H9 (cell line): ENCODE data around the gene BAAT. TPM values are rescaled to one million over a fixed set of nuclear protein-coding genes. Genes with fewer than 3 reads are reported as not detected.
"Not testable (repeated sequence)": the region's sequence is repeated elsewhere in the genome, so short reads cannot be mapped to it uniquely, and the experiment has no call there.

Experiments
- DNase-seq: peaks from one replicate; pipeline ENCODE4 v3.0.0-alpha.2; 2017
- H2AFZ ChIP-seq: one replicate; pipeline ENCODE4 v1.6.1; 2013; ENCODE audit warnings: mild to moderate bottlenecking, low read length, control low read depth, moderate library complexity
- H2AK5ac ChIP-seq: 2 replicates; pipeline ENCODE4 v1.6.1; 2013; ENCODE audit warnings: low read length, control low read depth, mixed read lengths; ENCODE audit not compliant: insufficient read length
- H2BK120ac ChIP-seq: one replicate; pipeline ENCODE4 v1.6.1; 2013; ENCODE audit warnings: low read depth, mild to moderate bottlenecking, low read length, control low read depth, inconsistent platforms; ENCODE audit not compliant: poor library complexity, severe bottlenecking
- H2BK12ac ChIP-seq: 2 replicates; pipeline ENCODE4 v1.6.1; 2013; ENCODE audit warnings: low read length, control low read depth, mixed read lengths, low read depth; ENCODE audit not compliant: insufficient read length
- H2BK15ac ChIP-seq: 2 replicates; pipeline ENCODE4 v1.6.1; 2013; ENCODE audit warnings: low read depth, low read length, control low read depth
- H2BK20ac ChIP-seq: one replicate; pipeline ENCODE4 v1.6.1; 2013; ENCODE audit warnings: low read depth, mild to moderate bottlenecking, low read length, control low read depth, inconsistent platforms; ENCODE audit not compliant: poor library complexity, severe bottlenecking
- H2BK5ac ChIP-seq: 2 replicates; pipeline ENCODE4 v1.6.1; 2013; ENCODE audit warnings: low read length, control low read depth, mixed read lengths; ENCODE audit not compliant: insufficient read length
- H3K14ac ChIP-seq: 2 replicates; pipeline ENCODE4 v1.6.1; 2013; ENCODE audit warnings: low read length, control low read depth; ENCODE audit not compliant: insufficient read depth
- H3K18ac ChIP-seq: 2 replicates; pipeline ENCODE4 v1.6.1; 2013; ENCODE audit warnings: low read depth, mild to moderate bottlenecking, mixed read lengths, low read length, control low read depth; ENCODE audit not compliant: insufficient read length
- H3K23ac ChIP-seq: 2 replicates; pipeline ENCODE4 v1.6.1; 2013; ENCODE audit warnings: low read length, control low read depth, mixed read lengths, low read depth; ENCODE audit not compliant: insufficient read length
- H3K23me2 ChIP-seq: 2 replicates; pipeline ENCODE4 v1.6.1; 2013; ENCODE audit warnings: low read depth, mild to moderate bottlenecking, mixed read lengths, low read length, control low read depth; ENCODE audit not compliant: insufficient read length, poor library complexity, severe bottlenecking
- H3K27ac ChIP-seq: 2 replicates; pipeline ENCODE4 v1.5.1; 2013; ENCODE audit warnings: low read length, control low read depth, mixed read lengths, low read depth; ENCODE audit not compliant: insufficient read length
- H3K27me3 ChIP-seq: 2 replicates; pipeline ENCODE4 v1.6.1; 2013; ENCODE audit warnings: low read length, control low read depth, inconsistent platforms; ENCODE audit not compliant: insufficient read depth
- H3K4ac ChIP-seq: 2 replicates; pipeline ENCODE4 v1.6.1; 2013; ENCODE audit warnings: low read depth, mild to moderate bottlenecking, control low read depth, inconsistent platforms, low read length, moderate library complexity
- H3K4me1 ChIP-seq: 2 replicates; pipeline ENCODE4 v1.6.1; 2013; ENCODE audit warnings: low read length, control low read depth, inconsistent platforms; ENCODE audit not compliant: insufficient read depth
- H3K4me2 ChIP-seq: 2 replicates; pipeline ENCODE4 v1.6.1; 2013; ENCODE audit warnings: low read length, control low read depth, mixed read lengths; ENCODE audit not compliant: insufficient read length, insufficient read depth
- H3K56ac ChIP-seq: 2 replicates; pipeline ENCODE4 v1.6.1; 2013; ENCODE audit warnings: low read depth, mild to moderate bottlenecking, mixed read lengths, low read length, control low read depth; ENCODE audit not compliant: insufficient read length
- H3K79me1 ChIP-seq: 2 replicates; pipeline ENCODE4 v1.6.1; 2013; ENCODE audit warnings: low read depth, mild to moderate bottlenecking, moderate library complexity, low read length, control low read depth, inconsistent platforms; ENCODE audit not compliant: insufficient read depth, poor library complexity, severe bottlenecking
- H3K79me2 ChIP-seq: 2 replicates; pipeline ENCODE4 v1.6.1; 2013; ENCODE audit warnings: low read length, control low read depth, inconsistent platforms; ENCODE audit not compliant: insufficient read depth
- H3K9ac ChIP-seq: 2 replicates; pipeline ENCODE4 v1.6.1; 2013; ENCODE audit warnings: low read length, control low read depth, mixed read lengths; ENCODE audit not compliant: insufficient read length; ENCODE audit errors: extremely low read depth
- H3K9me3 ChIP-seq: one replicate; pipeline ENCODE4 v1.6.1; 2013; ENCODE audit warnings: low read depth, low read length, inconsistent platforms; ENCODE audit not compliant: control insufficient read depth
- H3T11ph ChIP-seq: one replicate; pipeline ENCODE4 v1.6.1; 2013; ENCODE audit warnings: mild to moderate bottlenecking, low read length, control low read depth, inconsistent platforms
- H4K20me1 ChIP-seq: one replicate; pipeline ENCODE4 v1.6.1; 2013; ENCODE audit not compliant: control insufficient read depth, insufficient read length, insufficient read depth
- H4K5ac ChIP-seq: 2 replicates; pipeline ENCODE4 v1.6.1; 2013; ENCODE audit warnings: low read depth, mild to moderate bottlenecking, mixed read lengths, low read length, control low read depth; ENCODE audit not compliant: insufficient read length
- H4K8ac ChIP-seq: replicated peaks from 2 replicates; pipeline ENCODE4 v1.6.1; 2013; ENCODE audit warnings: low read length, control low read depth, mixed read lengths, low read depth; ENCODE audit not compliant: insufficient read length
- H4K91ac ChIP-seq: 2 replicates; pipeline ENCODE4 v1.6.1; 2013; ENCODE audit warnings: low read depth, mild to moderate bottlenecking, moderate library complexity, mixed read lengths, low read length, control low read depth; ENCODE audit not compliant: insufficient read length
- H3K27ac Mint-ChIP-seq, 3 experiments: 2 replicates in 2 of 3; 3 replicates in 1 of 3; pipeline ENCODE4 v1.8.0; 2020 to 2021; ENCODE audit warnings: mixed read lengths in 3 of 3, mild to moderate bottlenecking in 1 of 3, moderate library complexity in 1 of 3
- H3K27me3 Mint-ChIP-seq: 2 replicates; pipeline ENCODE4 v1.8.0; 2021; ENCODE audit warnings: low read depth, mild to moderate bottlenecking, moderate library complexity, mixed read lengths
- H3K36me3 Mint-ChIP-seq, 3 experiments: 2 replicates in 2 of 3; 3 replicates in 1 of 3; pipeline ENCODE4 v1.8.0; 2020 to 2021; ENCODE audit warnings: low read depth in 3 of 3, mixed read lengths in 3 of 3; ENCODE audit not compliant: insufficient read depth in 1 of 3
- H3K4me1 Mint-ChIP-seq, 2 experiments: 2 replicates each; pipeline ENCODE4 v1.8.0; 2020; ENCODE audit warnings: mixed read lengths in 2 of 2
- H3K4me3 Mint-ChIP-seq, 2 experiments: 2 replicates in 1 of 2; 3 replicates in 1 of 2; pipeline ENCODE4 v1.8.0; 2020 to 2021; ENCODE audit warnings: mild to moderate bottlenecking in 2 of 2, mixed read lengths in 2 of 2, moderate library complexity in 1 of 2
- H3K9me3 Mint-ChIP-seq, 2 experiments: 2 replicates in 1 of 2; 3 replicates in 1 of 2; pipeline ENCODE4 v1.8.0; 2020; ENCODE audit warnings: mild to moderate bottlenecking in 2 of 2, mixed read lengths in 2 of 2, moderate library complexity in 1 of 2
- WGBS: extraction: QIAGEN DNeasy Blood & Tissue Kit; methylation state at CpG from one replicate; pipeline ENCODE4 v1.1.7; 2013; ENCODE audit warnings: missing lambda C conversion rate, low lambda C conversion rate, mixed read lengths; ENCODE audit not compliant: insufficient read length; ENCODE audit errors: extremely low coverage; 5-methylcytosine and 5-hydroxymethylcytosine counted together
- long read RNA-seq: library from polyadenylated mRNA; unstranded; transcript quantifications from one replicate; pipeline ENCODE4 v2.0.0, GENCODE V29; 2020
- total RNA-seq: library from RNA; stranded (reverse); gene quantifications from 2 replicates; pipeline ENCODE4 v1.2.1, GENCODE V29; 2021

Gene BAAT
- 0.09 and 0.15 TPM in 2 replicates for total RNA-seq
- long read RNA-seq, partial matches to known transcripts, result 0 of 3 reads
- long read RNA-seq, other reads (novel, unspliced or antisense), result 3 of 3 reads

GRCh38 chr9:101384873-101385536 lies at the start of gene BAAT:
BAAT (minus strand) TSS chr9:101385006; CDS start chr9:101371404, 13,602 bp downstream.
- H2BK5ac ChIP-seq, H2BK20ac ChIP-seq, H4K5ac ChIP-seq, H3K14ac ChIP-seq, H3K79me2 ChIP-seq, H3K56ac ChIP-seq, H3K4me1 ChIP-seq, H3K18ac ChIP-seq, H4K91ac ChIP-seq, H3K27me3 ChIP-seq, H3K79me1 ChIP-seq, H2BK15ac ChIP-seq, H3K27ac ChIP-seq, H3K9ac ChIP-seq, DNase-seq, H4K8ac ChIP-seq, H3K9me3 ChIP-seq, H3K4me2 ChIP-seq, H3K4ac ChIP-seq, H2AK5ac ChIP-seq, H3K23ac ChIP-seq, H3K27me3 Mint-ChIP-seq, H3K23me2 ChIP-seq, H2AFZ ChIP-seq, H2BK12ac ChIP-seq, H4K20me1 ChIP-seq, H3T11ph ChIP-seq, H2BK120ac ChIP-seq: not testable (repeated sequence)
- peak within 1 kb of the TSS in 1 of 2 experiments; percentile 1; a peak in 2 of 5 replicates for H3K4me3 Mint-ChIP-seq
- H3K9me3 Mint-ChIP-seq, result peaks cover 21 to 22% of the 10 kb centered on the region in 2 experiments
- H3K4me1 Mint-ChIP-seq, result peaks cover 24% of the 10 kb centered on the region in 2 experiments
- peak within 1 kb of the TSS; percentile 31 to 53 (median 39); a peak in 5 of 7 replicates for H3K27ac Mint-ChIP-seq
- no CpG with 5 or more reads among the region's 11 CpGs for WGBS
- H3K36me3 Mint-ChIP-seq, result peaks cover 40 to 50% (median 40%) of the 10 kb centered on the region in 3 experiments
